ENCODE measurements around the gene CCT8. TPM values are rescaled to one million over a fixed set of nuclear protein-coding genes. Genes with fewer than 3 reads are reported as not detected.

CCT8 gene
- total RNA-seq, 1 experiment from 2014 or later, result 356 TPM

- H3K56ac ChIP-seq (ENCODE audit: insufficient read length, low read depth, low read length), result no peak overlapping the region
- no peaks in the 10 kb centered on the region for H3K79me2 ChIP-seq (ENCODE audit: insufficient read depth, low read length)
- no peak overlapping the region for H3K14ac ChIP-seq (ENCODE audit: insufficient read depth, low read length)
- H3K23ac ChIP-seq (ENCODE audit: insufficient read length, low read depth, low read length), result no peak overlapping the region
- H3T11ph ChIP-seq (ENCODE audit: low read length), result no peak overlapping the region
- no peak overlapping the region for H3K4ac ChIP-seq (ENCODE audit: low read depth, low read length)
- no peak overlapping the region for H2BK12ac ChIP-seq (ENCODE audit: insufficient read length, low read depth, low read length)
- no peak overlapping the region for H2BK15ac ChIP-seq (ENCODE audit: low read depth, low read length)
- H3K4me2 ChIP-seq (ENCODE audit: insufficient read depth, insufficient read length, low read length), result no peak overlapping the region
- Mint-ChIP-seq H3K4me1 (no peaks in the 10 kb centered on the region), H3K36me3 (ENCODE audit: insufficient read depth in 1 of 3, low read depth in 3 of 3) (peaks cover 15 to 75% (median 58%) of the 10 kb centered on the region in 3 experiments; a peak in 6 of 7 replicates), H3K9me3 (no peaks in the 10 kb centered on the region), H3K27ac (no peak overlapping the region), H3K4me3 (no peak overlapping the region), H3K27me3 (ENCODE audit: low read depth) (no peaks in the 10 kb centered on the region)
- no peak overlapping the region for H2BK20ac ChIP-seq (ENCODE audit: low read depth, low read length, poor library complexity, severe bottlenecking)
- H3K4me1 ChIP-seq (ENCODE audit: insufficient read depth, low read length), result no peaks in the 10 kb centered on the region
- no peak overlapping the region for H2AFZ ChIP-seq (ENCODE audit: low read length)
- H4K91ac ChIP-seq (ENCODE audit: insufficient read length, low read depth, low read length), result no peak overlapping the region
- H3K23me2 ChIP-seq (ENCODE audit: insufficient read length, low read depth, low read length, poor library complexity, severe bottlenecking), result no peaks in the 10 kb centered on the region
- H3K27ac ChIP-seq (ENCODE audit: insufficient read length, low read depth, low read length), result no peak overlapping the region
- H3K27me3 ChIP-seq (ENCODE audit: insufficient read depth, low read length), result no peaks in the 10 kb centered on the region
- H3K79me1 ChIP-seq (ENCODE audit: insufficient read depth, low read depth, low read length, poor library complexity, severe bottlenecking), result no peaks in the 10 kb centered on the region
- H3K9ac ChIP-seq (ENCODE audit: extremely low read depth, insufficient read length, low read length), result no peak overlapping the region
- H2BK5ac ChIP-seq (ENCODE audit: insufficient read length, low read length), result no peak overlapping the region
- no peak overlapping the region for H4K5ac ChIP-seq (ENCODE audit: insufficient read length, low read depth, low read length)
- TF ChIP-seq CTCF (conservative IDR thresholded peaks at IDR 0.05), result no peak
- H2AK5ac ChIP-seq (ENCODE audit: insufficient read length, low read length), result no peak overlapping the region
- no peak overlapping the region for H3K18ac ChIP-seq (ENCODE audit: insufficient read length, low read depth, low read length)
- no peak overlapping the region for H2BK120ac ChIP-seq (ENCODE audit: low read depth, low read length, poor library complexity, severe bottlenecking)
- no peak overlapping the region for H4K8ac ChIP-seq (replicated peaks; ENCODE audit: insufficient read length, low read depth, low read length)
- DNase-seq, result no peak
- no peaks in the 10 kb centered on the region for H3K9me3 ChIP-seq (ENCODE audit: control insufficient read depth, low read depth, low read length)
- WGBS (ENCODE audit: extremely low coverage, insufficient read length, low lambda C conversion rate), result no CpG with 5 or more reads among the region's 1 CpG
- H4K20me1 ChIP-seq (ENCODE audit: control insufficient read depth, insufficient read depth, insufficient read length), result no peaks in the 10 kb centered on the region
Measured at GRCh38 chr21:29034678-29035077, 38.8 kb downstream of the CCT8 start.

Data from H9 (cell line).